ENCODE data around the gene DCX.

The DCX gene

DNA sequence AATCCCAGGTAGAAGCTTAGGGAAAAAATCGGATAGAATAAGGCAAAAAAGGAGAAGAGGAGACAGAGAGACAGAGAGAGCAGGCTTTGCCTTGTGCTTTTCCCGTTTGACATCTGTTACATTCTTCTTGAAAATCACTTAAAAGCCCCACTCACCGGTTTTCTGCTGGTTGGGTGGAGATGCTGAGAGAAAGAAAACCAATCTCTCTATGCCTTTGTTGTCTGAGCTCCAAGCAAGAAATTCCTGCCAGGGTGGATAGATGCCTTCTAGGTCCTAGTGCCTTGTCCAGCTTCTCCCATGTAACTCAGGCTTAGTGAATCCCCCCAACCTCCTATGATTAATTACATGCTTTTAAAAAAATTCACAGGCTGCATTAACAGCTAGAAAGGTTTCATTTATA is at the start of gene DCX:
Gene DCX (minus strand): TSS at position 210 of the 400 bp plus-strand sequence. CDS start 1,794 bp downstream, outside the sequence.
- no peak for DNase-seq (ENCODE audit: low read depth in 3 of 3)

GRCh38 chrX:111460607-111461006 is 48.6 kb upstream of the DCX start:
- DNase-seq (ENCODE audit: low read depth in 3 of 3), result no peak

DNA sequence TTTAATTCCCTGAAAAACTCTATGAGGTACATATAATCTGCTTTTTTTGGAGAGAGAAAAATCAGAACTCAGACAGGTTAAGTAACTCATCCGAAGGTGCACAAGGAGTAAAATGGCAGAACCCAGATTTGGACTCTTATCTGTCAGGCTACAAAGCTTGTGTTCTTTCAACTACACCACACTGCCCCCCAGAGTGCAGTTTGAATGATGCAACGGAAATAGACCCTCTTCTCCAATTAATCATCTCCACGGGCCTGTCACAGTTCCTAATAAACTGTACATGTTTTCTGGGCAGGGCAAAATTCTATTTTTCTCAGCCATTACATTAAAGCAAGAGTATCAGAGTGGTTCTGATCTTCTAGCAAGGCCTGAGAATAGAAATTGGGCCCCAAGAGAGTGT is 35.3 kb upstream of the DCX start:
- DNase-seq (ENCODE audit: low read depth in 3 of 3), result no peak

GRCh38 chrX:111445485-111445884 is 33.5 kb upstream of the DCX start:
- DNase-seq (ENCODE audit: low read depth in 3 of 3), result no peak

GRCh38 chrX:111444881-111445280 is 32.9 kb upstream of the DCX start:
- no peak for DNase-seq (ENCODE audit: low read depth in 3 of 3)

DNA sequence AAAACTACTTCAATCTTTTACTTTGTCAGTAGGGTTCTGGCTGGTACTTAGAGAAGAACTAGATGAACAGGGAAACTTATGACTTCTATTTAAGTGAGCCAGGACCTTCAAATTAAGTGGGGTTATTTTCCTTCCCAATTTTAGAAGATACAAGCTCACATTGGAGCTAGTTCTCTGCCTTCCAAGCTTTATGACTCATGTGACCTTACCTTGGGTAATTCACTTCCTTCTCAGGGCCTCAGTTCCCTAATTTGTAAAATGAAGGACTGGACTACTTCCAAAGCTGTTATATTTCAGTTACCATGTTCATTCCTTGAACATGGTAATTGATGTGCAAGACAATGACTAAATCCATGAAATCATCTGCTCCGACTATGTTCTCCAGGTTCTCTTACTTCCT is 32.0 kb upstream of the DCX start:
- no peak for DNase-seq (ENCODE audit: low read depth in 3 of 3)

- DNase-seq (ENCODE audit: low read depth in 3 of 3), result no peak
Measured at GRCh38 chrX:111442791-111443190, 30.8 kb upstream of the DCX start.

- DNase-seq (ENCODE audit: low read depth in 3 of 3), result no peak
Measured at GRCh38 chrX:111435469-111435868, 23.5 kb upstream of the DCX start.

- no peak for DNase-seq (ENCODE audit: low read depth in 3 of 3)
Measured at GRCh38 chrX:111431001-111431400, 19.0 kb upstream of the DCX start.

DNA sequence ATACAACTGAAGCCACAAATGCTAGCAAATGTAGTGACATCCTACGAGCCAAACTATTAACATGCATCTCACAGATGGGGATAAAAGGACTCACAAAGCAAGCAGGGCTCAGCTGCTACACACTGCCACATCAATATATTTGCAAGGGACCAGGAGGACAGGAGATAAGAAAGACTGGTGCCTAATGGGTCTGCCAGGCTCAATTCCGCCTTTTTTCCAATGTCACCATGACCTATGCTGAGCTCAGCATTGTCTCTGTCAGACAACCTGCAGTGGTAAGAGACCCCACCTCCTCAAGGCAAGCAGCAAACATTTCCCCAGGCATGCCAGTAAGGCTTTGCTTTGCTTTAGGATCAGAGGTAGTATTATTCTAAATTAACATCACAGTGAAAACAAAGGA is 435 bp downstream of the DCX start:
- no peak for DNase-seq (ENCODE audit: low read depth in 3 of 3)

- DNase-seq (ENCODE audit: low read depth in 3 of 3), result no peak
Measured at GRCh38 chrX:111410590-111411078, 1.4 kb downstream of the DCX start.

DNA sequence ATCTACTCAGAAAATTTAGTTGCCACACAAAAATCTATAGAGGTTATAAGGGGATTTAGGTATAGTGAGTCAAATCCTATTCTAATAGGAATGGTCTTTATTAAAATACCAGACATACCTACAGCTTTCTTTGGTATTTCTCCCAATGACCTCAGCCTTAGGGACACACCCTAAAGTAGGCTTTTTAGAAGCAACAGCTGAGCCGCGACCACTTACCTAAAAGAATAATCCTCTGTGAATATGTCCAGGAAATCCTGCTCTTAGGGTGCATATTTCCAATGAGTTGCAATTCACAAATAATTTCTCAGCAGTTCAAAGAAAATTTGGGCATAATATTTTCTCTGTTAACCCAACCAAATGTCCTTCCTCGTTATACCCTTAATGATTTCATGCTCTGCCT is 2.7 kb downstream of the DCX start:
- DNase-seq (ENCODE audit: low read depth in 3 of 3), result no peak

- no peak for DNase-seq (ENCODE audit: low read depth in 3 of 3)
Measured at GRCh38 chrX:111407948-111408347, 4.0 kb downstream of the DCX start.

DNA sequence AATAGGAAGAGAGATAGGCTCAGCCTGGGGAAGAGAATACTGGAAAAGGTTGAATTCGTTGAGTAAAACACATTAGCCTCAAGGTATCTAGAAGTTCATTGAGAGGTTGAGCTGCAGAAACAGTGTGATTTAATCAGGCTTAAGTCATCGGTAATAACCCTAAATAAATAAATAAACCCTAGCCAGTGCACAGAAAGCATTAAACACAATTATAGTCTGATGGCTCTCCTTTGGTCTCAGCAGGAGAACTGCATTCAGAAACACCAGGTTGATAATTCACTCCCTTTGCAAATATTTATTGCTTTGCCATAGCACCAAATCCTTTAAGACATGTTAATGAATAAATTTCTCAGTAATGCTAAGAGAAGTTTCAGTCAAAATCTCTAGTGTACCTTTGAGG is 9.6 kb downstream of the DCX start:
- DNase-seq (ENCODE audit: low read depth in 3 of 3), result no peak

DNA sequence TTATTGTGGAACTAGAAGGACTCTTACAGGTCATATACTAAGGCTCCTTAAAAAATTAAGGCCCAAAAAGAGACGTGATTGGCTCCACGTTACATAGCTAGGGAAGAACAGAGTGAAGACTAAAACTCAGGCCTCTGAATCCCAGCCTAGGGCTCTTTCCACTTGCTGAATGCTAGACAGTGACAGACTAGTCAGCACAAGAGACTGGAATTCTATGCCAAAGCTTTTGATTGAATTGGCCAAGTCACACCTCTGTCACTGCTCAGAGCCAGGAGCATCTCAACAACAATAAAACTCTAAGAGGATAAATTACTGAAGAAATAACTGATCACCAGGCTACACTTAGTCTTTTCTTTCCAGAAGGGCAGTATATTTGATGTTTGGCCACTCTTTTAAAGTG is 16.8 kb downstream of the DCX start:
- no peak for DNase-seq (ENCODE audit: low read depth in 3 of 3)

GRCh38 chrX:111394569-111394968 is 17.4 kb downstream of the DCX start:
- DNase-seq (ENCODE audit: low read depth in 3 of 3), result no peak

GRCh38 chrX:111387470-111388070 is 24.4 kb downstream of the DCX start:
- DNase-seq (ENCODE audit: low read depth in 3 of 3), result no peak

DNA sequence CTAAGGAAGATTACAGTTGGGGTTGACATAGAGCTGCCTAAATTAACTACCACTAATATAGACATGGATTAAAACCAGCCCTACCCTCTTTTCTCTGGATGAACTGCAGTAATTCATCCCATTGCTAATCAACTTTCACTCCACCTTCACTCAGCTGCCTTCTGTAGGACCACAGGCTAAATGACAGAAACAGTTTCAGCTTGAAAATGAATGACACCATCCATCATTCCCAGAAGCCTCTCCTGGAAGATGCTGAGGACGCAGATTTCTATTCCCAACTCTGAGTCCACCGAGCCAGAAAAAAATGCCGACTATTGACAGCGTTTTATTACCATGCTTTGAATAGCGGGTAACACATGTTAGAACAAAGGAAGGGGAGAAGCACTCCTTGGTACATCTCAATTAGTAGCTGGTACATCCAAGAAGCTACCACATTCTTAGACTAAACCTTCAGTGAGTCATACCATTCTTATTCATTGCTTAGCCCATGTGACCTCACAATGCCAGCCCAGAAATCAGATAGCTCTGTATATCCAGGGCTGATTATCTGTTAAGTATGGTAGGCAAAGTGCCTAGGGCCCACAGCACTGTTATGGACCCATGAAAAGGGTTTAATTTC is 25.3 kb downstream of the DCX start:
- no peak for DNase-seq (ENCODE audit: low read depth in 3 of 3)

DNA sequence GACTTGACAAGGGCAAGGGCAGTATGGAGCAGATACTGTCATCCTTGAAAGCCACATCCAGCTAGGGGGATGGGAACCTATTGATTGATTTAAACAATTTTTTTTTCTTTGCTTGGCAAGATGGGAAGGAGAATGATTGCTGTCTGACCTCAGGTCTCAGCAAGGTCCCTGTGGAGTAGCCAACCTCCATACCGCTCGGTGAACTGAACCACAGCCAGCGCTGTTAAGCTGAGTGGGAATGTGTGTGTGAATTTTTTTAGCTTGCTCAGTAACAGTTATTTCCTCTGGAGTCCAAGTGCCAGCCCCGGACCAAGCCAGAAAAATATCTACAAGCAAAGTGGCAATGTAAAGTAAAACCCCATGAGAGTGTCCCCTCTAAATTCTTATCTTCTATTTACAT is 25.9 kb downstream of the DCX start:
- DNase-seq (ENCODE audit: low read depth in 3 of 3), result no peak

- no peak for DNase-seq (ENCODE audit: low read depth in 3 of 3)
Measured at GRCh38 chrX:111382277-111382676, 29.7 kb downstream of the DCX start.

GRCh38 chrX:111376897-111377578 is 35.0 kb downstream of the DCX start:
- no peak for DNase-seq (ENCODE audit: low read depth in 3 of 3)

DNA sequence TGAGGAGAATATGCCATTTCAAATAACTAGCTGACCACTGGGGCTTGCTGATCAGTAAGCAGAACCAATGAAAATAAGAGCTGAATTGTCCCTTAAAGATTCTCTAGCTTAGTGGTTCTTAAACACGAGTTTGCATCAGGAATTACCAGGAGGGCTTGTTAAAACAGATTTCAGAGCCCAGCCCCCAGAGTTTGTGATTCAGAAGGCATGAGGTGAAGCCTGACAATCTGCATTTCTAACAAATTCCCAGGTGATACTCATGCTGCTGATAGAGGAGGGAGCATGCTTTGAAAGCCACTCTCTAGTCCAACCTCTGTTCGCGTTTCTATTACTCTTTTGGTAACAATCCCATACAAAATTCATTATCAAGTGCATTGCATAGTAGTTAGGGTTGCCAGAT is 35.5 kb downstream of the DCX start:
- no peak for DNase-seq (ENCODE audit: low read depth in 3 of 3)

DNA sequence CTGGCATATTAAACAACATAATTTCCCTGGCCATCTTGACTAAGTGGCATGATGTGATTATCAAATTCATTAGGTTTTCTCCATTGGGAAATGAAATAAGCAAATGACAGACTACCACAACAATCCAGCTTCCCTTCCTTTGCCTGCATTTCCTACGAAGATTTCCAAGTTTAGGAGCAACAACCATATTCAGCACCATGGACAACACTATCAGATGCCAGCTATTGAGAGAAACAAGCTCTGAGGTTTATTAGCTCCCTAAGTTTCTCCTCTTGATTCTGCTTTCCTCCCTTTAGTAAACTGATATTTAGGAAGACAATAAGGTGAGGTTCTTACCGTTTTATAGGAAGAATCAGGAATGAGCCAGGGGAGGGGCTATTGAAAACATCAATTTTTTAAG is 36.2 kb downstream of the DCX start:
- DNase-seq (ENCODE audit: low read depth in 3 of 3), result no peak

Data from stimulated activated CD4-positive, alpha-beta T cell treated with anti-CD3 and anti-CD28 coated beads, TNF-alpha, amount 100 ng/mL, for 24 hours (primary cell).